ENCODE measurements around the gene PTPRT. TPM values are rescaled to one million over a fixed set of nuclear protein-coding genes. Genes with fewer than 3 reads are reported as not detected.

Gene PTPRT
- not detected in 2 replicates for total RNA-seq

GRCh38 chr20:43189554-43190331 is at the start of gene PTPRT:
PTPRT (minus strand) TSS chr20:43189906; CDS start chr20:43189733, 173 bp downstream.

Small RNA genes lying within 50 kb of the gene (small RNA-seq; reads per million reads assigned to genes)
- not detected for gene RN7SKP100
